Activated T-helper 9 cell treated with anti-CD3 and anti-CD28 coated beads, Interleukin-2, amount 50 U/mL, for 16 hours (primary cell): ENCODE data around the gene STAMBP.
"Not testable (repeated sequence)": the region's sequence is repeated elsewhere in the genome, so short reads cannot be mapped to it uniquely, and the experiment has no call there.

ENCODE experiments used
- DNase-seq: peaks from one replicate; pipeline ENCODE4 v3.0.0-alpha.2; 2020; ENCODE audit warnings: low read depth

The STAMBP gene

GRCh38 chr2:73837847-73838585 is 9.3 kb downstream of the STAMBP start:
- no peak for DNase-seq

- DNase-seq = no peak
Measured at GRCh38 chr2:73838889-73839534, 10.3 kb downstream of the STAMBP start.

- no peak for DNase-seq
Measured at GRCh38 chr2:73839653-73840411, 11.1 kb downstream of the STAMBP start.

- DNase-seq = no peak
Measured at GRCh38 chr2:73841912-73842738, 13.4 kb downstream of the STAMBP start.

- no peak for DNase-seq
Measured at GRCh38 chr2:73842739-73843019, 13.9 kb downstream of the STAMBP start.

- DNase-seq = no peak
Measured at GRCh38 chr2:73844087-73844486, 15.3 kb downstream of the STAMBP start.

GRCh38 chr2:73850009-73850408 is 21.2 kb downstream of the STAMBP start:
- no peak for DNase-seq

- no peak for DNase-seq
Measured at GRCh38 chr2:73851274-73851673, 22.5 kb downstream of the STAMBP start.

- no peak for DNase-seq
Measured at GRCh38 chr2:73852020-73852419, 23.3 kb downstream of the STAMBP start.

GRCh38 chr2:73855526-73855925 is 26.8 kb downstream of the STAMBP start:
- DNase-seq = no peak

GRCh38 chr2:73856214-73856613 is 27.5 kb downstream of the STAMBP start:
- no peak for DNase-seq

- no peak for DNase-seq
Measured at GRCh38 chr2:73859721-73860586, 31.2 kb downstream of the STAMBP start.

GRCh38 chr2:73862987-73863386 is 34.2 kb downstream of the STAMBP start:
- DNase-seq = no peak

GRCh38 chr2:73868204-73868978 is 39.6 kb downstream of the STAMBP start:
- no peak for DNase-seq

- no peak for DNase-seq
Measured at GRCh38 chr2:73870084-73870483, 41.3 kb downstream of the STAMBP start.

GRCh38 chr2:73877071-73877802 is 48.5 kb downstream of the STAMBP start:
- DNase-seq = no peak

GRCh38 chr2:73877984-73878383 is 49.2 kb downstream of the STAMBP start:
- not testable (repeated sequence) for DNase-seq

- DNase-seq = no peak
Measured at GRCh38 chr2:73885406-73885805, 56.6 kb downstream of the STAMBP start.

GRCh38 chr2:73886357-73886756 is 57.6 kb downstream of the STAMBP start:
- DNase-seq = no peak
